Measurements from ENCODE around the gene ABHD10.

GRCh38 chr3:111975131-111975530, 3.7 kb upstream of the ABHD10 start:
- TF ChIP-seq, protein P1, sequence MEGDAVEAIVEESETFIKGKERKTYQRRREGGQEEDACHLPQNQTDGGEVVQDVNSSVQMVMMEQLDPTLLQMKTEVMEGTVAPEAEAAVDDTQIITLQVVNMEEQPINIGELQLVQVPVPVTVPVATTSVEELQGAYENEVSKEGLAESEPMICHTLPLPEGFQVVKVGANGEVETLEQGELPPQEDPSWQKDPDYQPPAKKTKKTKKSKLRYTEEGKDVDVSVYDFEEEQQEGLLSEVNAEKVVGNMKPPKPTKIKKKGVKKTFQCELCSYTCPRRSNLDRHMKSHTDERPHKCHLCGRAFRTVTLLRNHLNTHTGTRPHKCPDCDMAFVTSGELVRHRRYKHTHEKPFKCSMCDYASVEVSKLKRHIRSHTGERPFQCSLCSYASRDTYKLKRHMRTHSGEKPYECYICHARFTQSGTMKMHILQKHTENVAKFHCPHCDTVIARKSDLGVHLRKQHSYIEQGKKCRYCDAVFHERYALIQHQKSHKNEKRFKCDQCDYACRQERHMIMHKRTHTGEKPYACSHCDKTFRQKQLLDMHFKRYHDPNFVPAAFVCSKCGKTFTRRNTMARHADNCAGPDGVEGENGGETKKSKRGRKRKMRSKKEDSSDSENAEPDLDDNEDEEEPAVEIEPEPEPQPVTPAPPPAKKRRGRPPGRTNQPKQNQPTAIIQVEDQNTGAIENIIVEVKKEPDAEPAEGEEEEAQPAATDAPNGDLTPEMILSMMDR (conservative IDR thresholded peaks at IDR 0.05) = no peak
- TF ChIP-seq EZH2 (IDR thresholded peaks at IDR 0.05; ENCODE audit: low read depth) = no peak
